GM23338 (cell line): Measurements from ENCODE around the gene TTC21B. TPM values are rescaled to one million over a fixed set of nuclear protein-coding genes. Genes with fewer than 3 reads are reported as not detected.

ENCODE experiments used
- ATAC-seq: fragments of 200-7000 bp; cut with Tn5 transposase; 3 replicates; pipeline ENCODE4 v1.9.1; 2020
- DNase-seq: peaks from one replicate; pipeline ENCODE4 v3.0.0-alpha.2; 2015; ENCODE audit warnings: low spot score
- H2AFZ ChIP-seq: fragments of 200-600 bp; sonication (generic); 2 replicates; pipeline ENCODE4 v1.8.0; 2016; ENCODE audit warnings: antibody characterized with exemption, mild to moderate bottlenecking, moderate library complexity
- H3F3A ChIP-seq: fragments of 200-600 bp; sonication (generic); replicated peaks from 2 replicates; pipeline ENCODE4 v1.8.0; 2017; ENCODE audit warnings: antibody characterized with exemption, mixed run types, low read depth
- H3K27ac ChIP-seq: fragments of 200-600 bp; sonication (generic); 2 replicates; pipeline ENCODE4 v1.6.1; 2016; ENCODE audit warnings: low read depth
- H3K27me3 ChIP-seq: fragments of 200-600 bp; sonication (generic); 2 replicates; pipeline ENCODE4 v1.8.0; 2016; ENCODE audit warnings: mild to moderate bottlenecking, mixed run types, moderate library complexity; ENCODE audit not compliant: insufficient read depth
- H3K36me3 ChIP-seq: fragments of 200-600 bp; sonication (generic); 2 replicates; pipeline ENCODE4 v1.8.0; 2016; ENCODE audit warnings: mild to moderate bottlenecking; ENCODE audit not compliant: insufficient read depth
- H3K4me1 ChIP-seq: fragments of 200-600 bp; sonication (generic); 2 replicates; pipeline ENCODE4 v1.8.0; 2016; ENCODE audit warnings: mild to moderate bottlenecking, moderate library complexity; ENCODE audit not compliant: insufficient read depth
- H3K4me2 ChIP-seq: fragments of 200-600 bp; sonication (generic); 2 replicates; pipeline ENCODE4 v1.7.1; 2017; ENCODE audit warnings: mixed run types
- H3K4me3 ChIP-seq: fragments of 200-600 bp; sonication (generic); 2 replicates; pipeline ENCODE4 v1.6.1; 2016; ENCODE audit warnings: mixed run types
- H3K79me2 ChIP-seq: fragments of 200-600 bp; sonication (generic); replicated peaks from 2 replicates; pipeline ENCODE4 v1.8.0; 2017; ENCODE audit warnings: mild to moderate bottlenecking; ENCODE audit not compliant: insufficient read depth
- H3K9me2 ChIP-seq: fragments of 200-600 bp; sonication (generic); 2 replicates; pipeline ENCODE4 v1.8.0; 2017; ENCODE audit not compliant: insufficient read depth
- H4K20me1 ChIP-seq: fragments of 200-600 bp; sonication (generic); replicated peaks from 2 replicates; pipeline ENCODE4 v1.8.0; 2017; ENCODE audit warnings: mild to moderate bottlenecking; ENCODE audit not compliant: insufficient read depth
- H3K27ac Mint-ChIP-seq: 2 replicates; pipeline ENCODE4 v1.8.0; 2020; ENCODE audit warnings: inconsistent platforms, mild to moderate bottlenecking, moderate library complexity, mixed read lengths
- H3K27me3 Mint-ChIP-seq: 3 replicates; pipeline ENCODE4 v1.8.0; 2022; ENCODE audit warnings: low read depth, mild to moderate bottlenecking, moderate library complexity, mixed read lengths, inconsistent platforms; ENCODE audit not compliant: insufficient read depth, poor library complexity
- H3K36me3 Mint-ChIP-seq: 3 replicates; pipeline ENCODE4 v1.8.0; 2021; ENCODE audit warnings: low read depth, mild to moderate bottlenecking, inconsistent platforms, moderate library complexity, mixed read lengths
- H3K4me1 Mint-ChIP-seq: 3 replicates; pipeline ENCODE4 v1.8.0; 2020; ENCODE audit warnings: mild to moderate bottlenecking, inconsistent platforms, mixed read lengths
- H3K4me3 Mint-ChIP-seq: 3 replicates; pipeline ENCODE4 v1.8.0; 2021; ENCODE audit warnings: moderate library complexity, mild to moderate bottlenecking, inconsistent platforms, mixed read lengths
- H3K9me3 Mint-ChIP-seq: 3 replicates; pipeline ENCODE4 v1.8.0; 2020; ENCODE audit warnings: moderate library complexity, mild to moderate bottlenecking, inconsistent platforms, mixed read lengths
- CREB1 ChIP-seq: fragments of 250-450 bp; sonication (Bioruptor Pico); IDR thresholded peaks from 2 replicates; pipeline ENCODE4 v1.5.0; 2020; ENCODE audit warnings: low read depth, mild to moderate bottlenecking, moderate library complexity
- EZH2 ChIP-seq: fragments of 200-600 bp; sonication (generic); IDR thresholded peaks from one replicate; pipeline ENCODE4 v1.8.0; 2017; ENCODE audit warnings: antibody characterized with exemption, mild to moderate bottlenecking, low read depth; ENCODE audit not compliant: unreplicated experiment
- EZH2phosphoT487 ChIP-seq: fragments of 200-600 bp; sonication (generic); IDR thresholded peaks from one replicate; pipeline ENCODE4 v1.8.1; 2018; ENCODE audit warnings: antibody characterized with exemption; ENCODE audit not compliant: unreplicated experiment
- JUNB ChIP-seq: IDR thresholded peaks from one replicate; pipeline ENCODE4 v1.6.1; 2016; ENCODE audit warnings: antibody characterized with exemption; ENCODE audit not compliant: unreplicated experiment
- NANOG ChIP-seq: IDR thresholded peaks from 2 replicates; pipeline ENCODE4 v1.6.1; 2016; ENCODE audit warnings: antibody characterized with exemption, borderline replicate concordance
- POLR2AphosphoS5 ChIP-seq: IDR thresholded peaks from 2 replicates; pipeline ENCODE4 v1.6.1; 2016; ENCODE audit warnings: antibody characterized with exemption, low read depth
- STAT1 ChIP-seq: IDR thresholded peaks from one replicate; pipeline ENCODE4 v1.6.1; 2016; ENCODE audit warnings: antibody characterized with exemption; ENCODE audit not compliant: unreplicated experiment
- ZNF114 ChIP-seq: fragments of 250-450 bp; sonication (Bioruptor Pico); IDR thresholded peaks from 2 replicates; pipeline ENCODE4 v1.5.0; 2020; ENCODE audit warnings: mild to moderate bottlenecking, moderate library complexity
- ZNF331 ChIP-seq: fragments of 250-450 bp; sonication (Bioruptor Pico); IDR thresholded peaks from 2 replicates; pipeline ENCODE4 v1.5.0; 2020; ENCODE audit warnings: low read depth, mild to moderate bottlenecking, moderate library complexity
- polyA plus RNA-seq: library from polyadenylated mRNA; unstranded; fragments of >200 nt; fragmentation: Nextera tagmentation; extraction: Ambion mirVana; gene quantifications from 2 replicates; pipeline ENCODE4 v1.2.1, GENCODE V29; 2016
- total RNA-seq: library from RNA; depleted of rRNA; stranded (reverse); fragments of >200 nt; shearing (Covaris generic); gene quantifications from 2 replicates; pipeline ENCODE4 v1.2.3, GENCODE V29; 2014
- TF ChIP-seq, protein P1 (sequence below): IDR thresholded peaks from 2 replicates; pipeline ENCODE4 v1.6.1; 2016; ENCODE audit warnings: antibody characterized with exemption
- TF ChIP-seq, protein P2 (sequence below): fragments of 250-450 bp; sonication (Bioruptor Pico); IDR thresholded peaks from 2 replicates; pipeline ENCODE4 v1.5.0; 2020; ENCODE audit warnings: mild to moderate bottlenecking, moderate library complexity
- TF ChIP-seq, protein P3 (sequence below), 2 experiments: fragments of 200-600 bp in 1 of 2; sonication (generic) in 1 of 2; conservative IDR thresholded peaks; 2 replicates each; pipeline versions ENCODE4 v1.5.1 to v1.6.1; 2016 to 2017; ENCODE audit warnings: antibody characterized with exemption in 2 of 2, low read depth in 2 of 2, mild to moderate bottlenecking in 2 of 2, moderate library complexity in 1 of 2
- TF ChIP-seq, protein P4 (sequence below): IDR thresholded peaks from one replicate; pipeline ENCODE4 v1.6.1; 2018; ENCODE audit warnings: antibody characterized with exemption; ENCODE audit not compliant: unreplicated experiment

Gene TTC21B
- total and polyA plus RNA-seq, 2 experiments from 2014 or later = 10.1 to 32.8 TPM

DNA sequence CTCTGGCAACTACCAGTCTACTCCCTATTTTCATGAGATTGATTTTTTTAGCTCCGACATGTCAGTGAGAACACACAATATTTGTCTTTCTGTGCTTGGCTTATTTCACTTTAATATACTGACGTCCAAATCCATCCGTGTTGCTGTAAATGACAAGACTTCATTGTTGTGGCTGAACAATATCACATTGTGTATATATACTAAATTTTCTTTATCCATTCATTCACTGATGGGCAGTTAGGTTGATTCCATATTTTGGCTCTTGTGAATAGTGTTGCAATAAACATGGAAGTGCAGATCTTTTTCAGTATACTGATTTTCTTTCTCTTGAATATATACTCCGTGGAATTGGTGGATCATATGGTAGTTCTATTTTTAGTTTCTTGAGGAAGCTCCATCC, 5.8 kb upstream of the TTC21B start:
- Histone ChIP-seq H3K4me3 (no peak overlapping the region), H3K36me3 (no peaks in the 10 kb centered on the region), H3K79me2 (no peaks in the 10 kb centered on the region), H3F3A (no peaks in the 10 kb centered on the region), H3K4me2 (no peak overlapping the region), H3K27me3 (no peaks in the 10 kb centered on the region), H3K27ac (no peak overlapping the region), H3K9me2 (no peaks in the 10 kb centered on the region), H4K20me1 (no peaks in the 10 kb centered on the region), H2AFZ (no peak overlapping the region), H3K4me1 (peaks cover 4% of the 10 kb centered on the region)
- Mint-ChIP-seq H3K27ac (no peak overlapping the region), H3K36me3 (no peaks in the 10 kb centered on the region), H3K4me3 (no peak overlapping the region), H3K4me1 (peaks cover 3% of the 10 kb centered on the region; the same call in 2 of the 3 replicates), H3K9me3 (peaks cover 7% of the 10 kb centered on the region), H3K27me3 (peaks cover 4% of the 10 kb centered on the region)
- no peak for ATAC-seq
- TF ChIP-seq ZNF114 (CRISPR knock-in tag) = no peak
- no peak for TF ChIP-seq EZH2phosphoT487
- TF ChIP-seq, protein P1, sequence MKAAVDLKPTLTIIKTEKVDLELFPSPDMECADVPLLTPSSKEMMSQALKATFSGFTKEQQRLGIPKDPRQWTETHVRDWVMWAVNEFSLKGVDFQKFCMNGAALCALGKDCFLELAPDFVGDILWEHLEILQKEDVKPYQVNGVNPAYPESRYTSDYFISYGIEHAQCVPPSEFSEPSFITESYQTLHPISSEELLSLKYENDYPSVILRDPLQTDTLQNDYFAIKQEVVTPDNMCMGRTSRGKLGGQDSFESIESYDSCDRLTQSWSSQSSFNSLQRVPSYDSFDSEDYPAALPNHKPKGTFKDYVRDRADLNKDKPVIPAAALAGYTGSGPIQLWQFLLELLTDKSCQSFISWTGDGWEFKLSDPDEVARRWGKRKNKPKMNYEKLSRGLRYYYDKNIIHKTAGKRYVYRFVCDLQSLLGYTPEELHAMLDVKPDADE = no peak
- TF ChIP-seq POLR2AphosphoS5 = no peak
- no peak for TF ChIP-seq STAT1
- TF ChIP-seq, protein P2, sequence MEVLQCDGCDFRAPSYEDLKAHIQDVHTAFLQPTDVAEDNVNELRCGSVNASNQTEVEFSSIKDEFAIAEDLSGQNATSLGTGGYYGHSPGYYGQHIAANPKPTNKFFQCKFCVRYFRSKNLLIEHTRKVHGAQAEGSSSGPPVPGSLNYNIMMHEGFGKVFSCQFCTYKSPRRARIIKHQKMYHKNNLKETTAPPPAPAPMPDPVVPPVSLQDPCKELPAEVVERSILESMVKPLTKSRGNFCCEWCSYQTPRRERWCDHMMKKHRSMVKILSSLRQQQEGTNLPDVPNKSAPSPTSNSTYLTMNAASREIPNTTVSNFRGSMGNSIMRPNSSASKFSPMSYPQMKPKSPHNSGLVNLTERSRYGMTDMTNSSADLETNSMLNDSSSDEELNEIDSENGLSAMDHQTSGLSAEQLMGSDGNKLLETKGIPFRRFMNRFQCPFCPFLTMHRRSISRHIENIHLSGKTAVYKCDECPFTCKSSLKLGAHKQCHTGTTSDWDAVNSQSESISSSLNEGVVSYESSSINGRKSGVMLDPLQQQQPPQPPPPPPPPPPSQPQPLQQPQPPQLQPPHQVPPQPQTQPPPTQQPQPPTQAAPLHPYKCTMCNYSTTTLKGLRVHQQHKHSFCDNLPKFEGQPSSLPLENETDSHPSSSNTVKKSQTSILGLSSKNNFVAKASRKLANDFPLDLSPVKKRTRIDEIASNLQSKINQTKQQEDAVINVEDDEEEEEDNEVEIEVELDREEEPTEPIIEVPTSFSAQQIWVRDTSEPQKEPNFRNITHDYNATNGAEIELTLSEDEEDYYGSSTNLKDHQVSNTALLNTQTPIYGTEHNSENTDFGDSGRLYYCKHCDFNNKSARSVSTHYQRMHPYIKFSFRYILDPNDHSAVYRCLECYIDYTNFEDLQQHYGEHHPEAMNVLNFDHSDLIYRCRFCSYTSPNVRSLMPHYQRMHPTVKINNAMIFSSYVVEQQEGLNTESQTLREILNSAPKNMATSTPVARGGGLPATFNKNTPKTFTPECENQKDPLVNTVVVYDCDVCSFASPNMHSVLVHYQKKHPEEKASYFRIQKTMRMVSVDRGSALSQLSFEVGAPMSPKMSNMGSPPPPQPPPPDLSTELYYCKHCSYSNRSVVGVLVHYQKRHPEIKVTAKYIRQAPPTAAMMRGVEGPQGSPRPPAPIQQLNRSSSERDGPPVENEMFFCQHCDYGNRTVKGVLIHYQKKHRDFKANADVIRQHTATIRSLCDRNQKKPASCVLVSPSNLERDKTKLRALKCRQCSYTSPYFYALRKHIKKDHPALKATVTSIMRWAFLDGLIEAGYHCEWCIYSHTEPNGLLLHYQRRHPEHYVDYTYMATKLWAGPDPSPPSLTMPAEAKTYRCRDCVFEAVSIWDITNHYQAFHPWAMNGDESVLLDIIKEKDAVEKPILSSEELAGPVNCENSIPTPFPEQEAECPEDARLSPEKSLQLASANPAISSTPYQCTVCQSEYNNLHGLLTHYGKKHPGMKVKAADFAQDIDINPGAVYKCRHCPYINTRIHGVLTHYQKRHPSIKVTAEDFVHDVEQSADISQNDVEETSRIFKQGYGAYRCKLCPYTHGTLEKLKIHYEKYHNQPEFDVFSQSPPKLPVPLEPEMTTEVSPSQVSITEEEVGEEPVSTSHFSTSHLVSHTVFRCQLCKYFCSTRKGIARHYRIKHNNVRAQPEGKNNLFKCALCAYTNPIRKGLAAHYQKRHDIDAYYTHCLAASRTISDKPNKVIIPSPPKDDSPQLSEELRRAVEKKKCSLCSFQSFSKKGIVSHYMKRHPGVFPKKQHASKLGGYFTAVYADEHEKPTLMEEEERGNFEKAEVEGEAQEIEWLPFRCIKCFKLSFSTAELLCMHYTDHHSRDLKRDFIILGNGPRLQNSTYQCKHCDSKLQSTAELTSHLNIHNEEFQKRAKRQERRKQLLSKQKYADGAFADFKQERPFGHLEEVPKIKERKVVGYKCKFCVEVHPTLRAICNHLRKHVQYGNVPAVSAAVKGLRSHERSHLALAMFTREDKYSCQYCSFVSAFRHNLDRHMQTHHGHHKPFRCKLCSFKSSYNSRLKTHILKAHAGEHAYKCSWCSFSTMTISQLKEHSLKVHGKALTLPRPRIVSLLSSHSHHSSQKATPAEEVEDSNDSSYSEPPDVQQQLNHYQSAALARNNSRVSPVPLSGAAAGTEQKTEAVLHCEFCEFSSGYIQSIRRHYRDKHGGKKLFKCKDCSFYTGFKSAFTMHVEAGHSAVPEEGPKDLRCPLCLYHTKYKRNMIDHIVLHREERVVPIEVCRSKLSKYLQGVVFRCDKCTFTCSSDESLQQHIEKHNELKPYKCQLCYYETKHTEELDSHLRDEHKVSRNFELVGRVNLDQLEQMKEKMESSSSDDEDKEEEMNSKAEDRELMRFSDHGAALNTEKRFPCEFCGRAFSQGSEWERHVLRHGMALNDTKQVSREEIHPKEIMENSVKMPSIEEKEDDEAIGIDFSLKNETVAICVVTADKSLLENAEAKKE (CRISPR knock-in tag) = no peak
- TF ChIP-seq EZH2 = no peak
- TF ChIP-seq JUNB = no peak
- TF ChIP-seq ZNF331 (CRISPR knock-in tag) = no peak
- TF ChIP-seq NANOG = no peak
- TF ChIP-seq, protein P3, sequence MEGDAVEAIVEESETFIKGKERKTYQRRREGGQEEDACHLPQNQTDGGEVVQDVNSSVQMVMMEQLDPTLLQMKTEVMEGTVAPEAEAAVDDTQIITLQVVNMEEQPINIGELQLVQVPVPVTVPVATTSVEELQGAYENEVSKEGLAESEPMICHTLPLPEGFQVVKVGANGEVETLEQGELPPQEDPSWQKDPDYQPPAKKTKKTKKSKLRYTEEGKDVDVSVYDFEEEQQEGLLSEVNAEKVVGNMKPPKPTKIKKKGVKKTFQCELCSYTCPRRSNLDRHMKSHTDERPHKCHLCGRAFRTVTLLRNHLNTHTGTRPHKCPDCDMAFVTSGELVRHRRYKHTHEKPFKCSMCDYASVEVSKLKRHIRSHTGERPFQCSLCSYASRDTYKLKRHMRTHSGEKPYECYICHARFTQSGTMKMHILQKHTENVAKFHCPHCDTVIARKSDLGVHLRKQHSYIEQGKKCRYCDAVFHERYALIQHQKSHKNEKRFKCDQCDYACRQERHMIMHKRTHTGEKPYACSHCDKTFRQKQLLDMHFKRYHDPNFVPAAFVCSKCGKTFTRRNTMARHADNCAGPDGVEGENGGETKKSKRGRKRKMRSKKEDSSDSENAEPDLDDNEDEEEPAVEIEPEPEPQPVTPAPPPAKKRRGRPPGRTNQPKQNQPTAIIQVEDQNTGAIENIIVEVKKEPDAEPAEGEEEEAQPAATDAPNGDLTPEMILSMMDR (conservative IDR thresholded peaks at IDR 0.05; ENCODE audit: low read depth in 2 of 2) = no peak
- TF ChIP-seq, protein P4, sequence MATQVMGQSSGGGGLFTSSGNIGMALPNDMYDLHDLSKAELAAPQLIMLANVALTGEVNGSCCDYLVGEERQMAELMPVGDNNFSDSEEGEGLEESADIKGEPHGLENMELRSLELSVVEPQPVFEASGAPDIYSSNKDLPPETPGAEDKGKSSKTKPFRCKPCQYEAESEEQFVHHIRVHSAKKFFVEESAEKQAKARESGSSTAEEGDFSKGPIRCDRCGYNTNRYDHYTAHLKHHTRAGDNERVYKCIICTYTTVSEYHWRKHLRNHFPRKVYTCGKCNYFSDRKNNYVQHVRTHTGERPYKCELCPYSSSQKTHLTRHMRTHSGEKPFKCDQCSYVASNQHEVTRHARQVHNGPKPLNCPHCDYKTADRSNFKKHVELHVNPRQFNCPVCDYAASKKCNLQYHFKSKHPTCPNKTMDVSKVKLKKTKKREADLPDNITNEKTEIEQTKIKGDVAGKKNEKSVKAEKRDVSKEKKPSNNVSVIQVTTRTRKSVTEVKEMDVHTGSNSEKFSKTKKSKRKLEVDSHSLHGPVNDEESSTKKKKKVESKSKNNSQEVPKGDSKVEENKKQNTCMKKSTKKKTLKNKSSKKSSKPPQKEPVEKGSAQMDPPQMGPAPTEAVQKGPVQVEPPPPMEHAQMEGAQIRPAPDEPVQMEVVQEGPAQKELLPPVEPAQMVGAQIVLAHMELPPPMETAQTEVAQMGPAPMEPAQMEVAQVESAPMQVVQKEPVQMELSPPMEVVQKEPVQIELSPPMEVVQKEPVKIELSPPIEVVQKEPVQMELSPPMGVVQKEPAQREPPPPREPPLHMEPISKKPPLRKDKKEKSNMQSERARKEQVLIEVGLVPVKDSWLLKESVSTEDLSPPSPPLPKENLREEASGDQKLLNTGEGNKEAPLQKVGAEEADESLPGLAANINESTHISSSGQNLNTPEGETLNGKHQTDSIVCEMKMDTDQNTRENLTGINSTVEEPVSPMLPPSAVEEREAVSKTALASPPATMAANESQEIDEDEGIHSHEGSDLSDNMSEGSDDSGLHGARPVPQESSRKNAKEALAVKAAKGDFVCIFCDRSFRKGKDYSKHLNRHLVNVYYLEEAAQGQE = no peak
- TF ChIP-seq CREB1 (CRISPR knock-in tag) = no peak
- no peak for DNase-seq
